HepG2 (cell line): ENCODE results near the gene CNTD1. TPM values are rescaled to one million over a fixed set of nuclear protein-coding genes. Genes with fewer than 3 reads are reported as not detected.

Experiments used
- BCL6 ChIP-seq: IDR thresholded peaks from 2 replicates; pipeline ENCODE4 v1.6.1; 2016; ENCODE audit warnings: missing genetic modification reagents, missing compliant biosample characterization
- BRCA1 ChIP-seq: sonication (generic); formaldehyde crosslinking; IDR thresholded peaks from 2 replicates; pipeline ENCODE4 v1.4.0; 2020; ENCODE audit warnings: missing genetic modification reagents
- HIC2 ChIP-seq: sonication (generic); formaldehyde crosslinking; IDR thresholded peaks from 2 replicates; pipeline ENCODE4 v1.9.0; 2022; ENCODE audit warnings: low read depth, missing genetic modification reagents
- KDM5A ChIP-seq: fragments of 200-600 bp; sonication (generic); IDR thresholded peaks from 2 replicates; pipeline ENCODE4 v1.7.0; 2018; ENCODE audit warnings: antibody characterized with exemption, mild to moderate bottlenecking, low read length, borderline replicate concordance
- MXI1 ChIP-seq: IDR thresholded peaks from 3 replicates; pipeline ENCODE4 v1.6.1; 2012; ENCODE audit warnings: low read depth, low read length, inconsistent platforms, borderline replicate concordance
- SIN3A ChIP-seq: IDR thresholded peaks from 2 replicates; pipeline ENCODE4 v1.6.1; 2011; ENCODE audit warnings: low read depth, mild to moderate bottlenecking, control low read depth, low read length, borderline replicate concordance
- THYN1 ChIP-seq: sonication (generic); formaldehyde crosslinking; IDR thresholded peaks from 2 replicates; pipeline ENCODE4 v1.8.1; 2023; ENCODE audit warnings: low read depth, mild to moderate bottlenecking, moderate library complexity, missing genetic modification reagents, borderline replicate concordance
- TIGD3 ChIP-seq: sonication (generic); formaldehyde crosslinking; IDR thresholded peaks from 2 replicates; pipeline ENCODE4 v1.5.1; 2020; ENCODE audit warnings: mild to moderate bottlenecking, missing genetic modification reagents, borderline replicate concordance
- TP53 ChIP-seq: sonication (generic); formaldehyde crosslinking; conservative IDR thresholded peaks from 2 replicates; pipeline ENCODE4 v1.4.0; 2020; ENCODE audit warnings: missing genetic modification reagents
- ZHX2 ChIP-seq, 2 experiments: sonication (generic) in 1 of 2; formaldehyde crosslinking in 1 of 2; IDR thresholded peaks; 2 replicates each; pipeline versions ENCODE4 v1.6.1 to v1.9.0; 2014 to 2022; ENCODE audit warnings: antibody characterized with exemption in 1 of 2, borderline replicate concordance in 1 of 2, inconsistent platforms in 1 of 2, low read depth in 1 of 2, missing genetic modification reagents in 1 of 2
- ZMYM4 ChIP-seq: sonication (generic); formaldehyde crosslinking; IDR thresholded peaks from 2 replicates; pipeline ENCODE4 v1.8.1; 2023; ENCODE audit warnings: mild to moderate bottlenecking, missing genetic modification reagents
- ZNF101 ChIP-seq: sonication (generic); formaldehyde crosslinking; IDR thresholded peaks from 2 replicates; pipeline ENCODE4 v1.4.0; 2020; ENCODE audit warnings: mild to moderate bottlenecking, low read depth, missing genetic modification reagents, borderline replicate concordance
- ZNF143 ChIP-seq: sonication (generic); formaldehyde crosslinking; IDR thresholded peaks from 2 replicates; pipeline ENCODE4 v1.4.0; 2020; ENCODE audit warnings: missing genetic modification reagents
- ZNF577 ChIP-seq: sonication (generic); formaldehyde crosslinking; IDR thresholded peaks from 2 replicates; pipeline ENCODE4 v1.4.0; 2020; ENCODE audit warnings: mild to moderate bottlenecking, low read depth, missing genetic modification reagents, borderline replicate concordance
- polyA plus RNA-seq, 8 experiments: library from polyadenylated mRNA; depleted of rRNA in 3 of 8; stranded (reverse) in 7 of 8; unstranded in 1 of 8; fragments of >200 nt; fragmentation: Illumina TruSeq in 4 of 8; extraction: Trizol in 4 of 8; gene quantifications; 2 replicates each; pipeline versions ENCODE4 v1.2.1 to v1.2.3, GENCODE V29; 2011 to 2016; ENCODE audit warnings: low read depth in 4 of 8, missing spikeins in 1 of 8, mixed read lengths in 1 of 8; ENCODE audit not compliant: insufficient read depth in 1 of 8
- total RNA-seq, 5 experiments: library from RNA; depleted of rRNA; stranded (reverse); fragments of >200 nt; fragmentation: Illumina TruSeq; extraction: Trizol; gene quantifications; 2 replicates each; pipeline ENCODE4 v1.2.3, GENCODE V29; 2016; ENCODE audit warnings: low read depth in 1 of 5
- TF ChIP-seq, protein P1 (sequence below): sonication (generic); IDR thresholded peaks from 2 replicates; pipeline ENCODE4 v1.6.1; 2016; ENCODE audit warnings: low read depth, borderline replicate concordance
- TF ChIP-seq, protein P2 (sequence below): sonication (generic); formaldehyde crosslinking; IDR thresholded peaks from 2 replicates; pipeline ENCODE4 v1.5.1; 2020; ENCODE audit warnings: missing genetic modification reagents, mild to moderate bottlenecking, borderline replicate concordance

Gene CNTD1
- total and polyA plus RNA-seq, 2 of the 13 experiments (the other 11 are each of a cell fraction or from before 2014, with no cell fraction given), result 0.11 to 0.15 TPM

DNA sequence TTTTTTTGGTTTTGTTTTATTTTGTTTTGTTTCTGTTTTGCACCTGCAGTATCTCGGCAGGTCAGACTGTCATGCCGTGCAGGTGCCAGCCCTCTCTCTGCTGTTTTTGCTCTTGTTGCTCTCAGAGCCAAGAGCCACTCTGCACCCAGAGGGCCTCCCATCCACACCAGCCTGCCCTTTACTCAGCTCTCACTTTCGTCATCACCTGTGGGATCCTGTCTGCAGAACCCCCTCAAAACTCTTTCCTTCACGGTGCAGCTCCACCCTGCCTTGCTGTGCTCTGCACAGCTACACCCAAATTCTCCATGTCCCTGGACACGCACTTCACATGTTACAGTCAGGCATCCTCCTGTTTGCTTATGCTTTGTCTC lies 54.9 kb downstream of the CNTD1 start (continued):
- TF ChIP-seq, protein P1, sequence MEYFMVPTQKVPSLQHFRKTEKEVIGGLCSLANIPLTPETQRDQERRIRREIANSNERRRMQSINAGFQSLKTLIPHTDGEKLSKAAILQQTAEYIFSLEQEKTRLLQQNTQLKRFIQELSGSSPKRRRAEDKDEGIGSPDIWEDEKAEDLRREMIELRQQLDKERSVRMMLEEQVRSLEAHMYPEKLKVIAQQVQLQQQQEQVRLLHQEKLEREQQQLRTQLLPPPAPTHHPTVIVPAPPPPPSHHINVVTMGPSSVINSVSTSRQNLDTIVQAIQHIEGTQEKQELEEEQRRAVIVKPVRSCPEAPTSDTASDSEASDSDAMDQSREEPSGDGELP, result no peak
- no peak for TF ChIP-seq HIC2 (CRISPR knock-in tag)
- no peak for TF ChIP-seq KDM5A
- TF ChIP-seq ZNF101, result no peak
- TF ChIP-seq, protein P2, sequence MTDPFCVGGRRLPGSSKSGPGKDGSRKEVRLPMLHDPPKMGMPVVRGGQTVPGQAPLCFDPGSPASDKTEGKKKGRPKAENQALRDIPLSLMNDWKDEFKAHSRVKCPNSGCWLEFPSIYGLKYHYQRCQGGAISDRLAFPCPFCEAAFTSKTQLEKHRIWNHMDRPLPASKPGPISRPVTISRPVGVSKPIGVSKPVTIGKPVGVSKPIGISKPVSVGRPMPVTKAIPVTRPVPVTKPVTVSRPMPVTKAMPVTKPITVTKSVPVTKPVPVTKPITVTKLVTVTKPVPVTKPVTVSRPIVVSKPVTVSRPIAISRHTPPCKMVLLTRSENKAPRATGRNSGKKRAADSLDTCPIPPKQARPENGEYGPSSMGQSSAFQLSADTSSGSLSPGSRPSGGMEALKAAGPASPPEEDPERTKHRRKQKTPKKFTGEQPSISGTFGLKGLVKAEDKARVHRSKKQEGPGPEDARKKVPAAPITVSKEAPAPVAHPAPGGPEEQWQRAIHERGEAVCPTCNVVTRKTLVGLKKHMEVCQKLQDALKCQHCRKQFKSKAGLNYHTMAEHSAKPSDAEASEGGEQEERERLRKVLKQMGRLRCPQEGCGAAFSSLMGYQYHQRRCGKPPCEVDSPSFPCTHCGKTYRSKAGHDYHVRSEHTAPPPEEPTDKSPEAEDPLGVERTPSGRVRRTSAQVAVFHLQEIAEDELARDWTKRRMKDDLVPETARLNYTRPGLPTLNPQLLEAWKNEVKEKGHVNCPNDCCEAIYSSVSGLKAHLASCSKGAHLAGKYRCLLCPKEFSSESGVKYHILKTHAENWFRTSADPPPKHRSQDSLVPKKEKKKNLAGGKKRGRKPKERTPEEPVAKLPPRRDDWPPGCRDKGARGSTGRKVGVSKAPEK, result peak; percentile 67; the same call in 1 of the 2 replicates
- TF ChIP-seq ZNF143 (CRISPR knock-in tag), result no peak
- TF ChIP-seq BCL6 (CRISPR knock-in tag), result no peak
- no peak for TF ChIP-seq ZNF577
- TF ChIP-seq ZHX2 (IDR thresholded peaks at IDR 0.05; ENCODE audit: low read depth), result no peak
- no peak for TF ChIP-seq ZHX2 (CRISPR knock-in tag; IDR thresholded peaks at IDR 0.05; ENCODE audit: borderline replicate concordance)
- TF ChIP-seq MXI1, result no peak
- TF ChIP-seq TIGD3 (CRISPR knock-in tag), result peak; percentile 80; the same call in 1 of the 2 replicates
- no peak for TF ChIP-seq BRCA1 (CRISPR knock-in tag)
- TF ChIP-seq SIN3A, result peak; percentile 8; the same call in 1 of the 2 replicates
- no peak for TF ChIP-seq TP53 (CRISPR knock-in tag)
- no peak for TF ChIP-seq ZMYM4 (CRISPR knock-in tag)
- TF ChIP-seq THYN1 (CRISPR knock-in tag), result no peak
